ENCODE data around the gene NEUROD2. TPM values are rescaled to one million over a fixed set of nuclear protein-coding genes. Genes with fewer than 3 reads are reported as not detected.

Gene NEUROD2
- total and polyA plus RNA-seq, 4 donors, result not detected

DNA sequence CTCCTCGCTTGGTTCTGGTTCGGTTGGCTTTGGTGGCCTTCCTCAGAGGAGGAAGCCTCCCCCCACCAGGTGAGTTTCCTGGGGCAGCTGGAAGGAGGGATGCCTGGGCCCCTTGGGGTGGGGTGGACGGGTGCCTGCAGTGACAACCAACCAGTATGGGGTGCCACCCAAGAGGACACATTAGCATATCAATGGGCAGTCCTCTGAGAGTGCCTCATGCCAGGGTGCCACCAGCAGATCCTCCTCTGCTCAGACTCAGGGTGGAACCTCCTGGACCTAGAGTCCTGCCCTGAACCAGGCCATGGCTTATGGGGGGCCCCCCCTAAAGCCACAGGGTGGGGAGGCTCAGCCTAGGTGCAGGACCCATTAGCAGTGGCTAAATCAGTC lies 21.8 kb upstream of the NEUROD2 start:
- no peak overlapping the region for H3K27ac ChIP-seq (ENCODE audit: low read depth in 1 of 2, low read length in 2 of 2)
- peaks cover 0 to 6% (median 5%) of the 10 kb centered on the region in 4 donors for H3K4me1 ChIP-seq (ENCODE audit: control insufficient read depth in 4 of 4, insufficient read depth in 4 of 4, low read length in 3 of 4)
- H3K4me3 ChIP-seq (ENCODE audit: low read depth in 1 of 3, low read length in 3 of 3), result no peak overlapping the region
- TF ChIP-seq FOXA1 (IDR thresholded peaks at IDR 0.05), result no peak
- TF ChIP-seq ATF3 (IDR thresholded peaks at IDR 0.05), result no peak
- no peak for TF ChIP-seq GABPA (IDR thresholded peaks at IDR 0.05 in 1 of 2, conservative IDR thresholded peaks at IDR 0.05 in 1 of 2)
- TF ChIP-seq NR2F2 (IDR thresholded peaks at IDR 0.05), result no peak
- TF ChIP-seq HNF4A (conservative IDR thresholded peaks at IDR 0.05), result no peak
- no peak for TF ChIP-seq ZBTB33 (IDR thresholded peaks at IDR 0.05)
- TF ChIP-seq YY1 (IDR thresholded peaks at IDR 0.05), result no peak
- TF ChIP-seq, protein P1, sequence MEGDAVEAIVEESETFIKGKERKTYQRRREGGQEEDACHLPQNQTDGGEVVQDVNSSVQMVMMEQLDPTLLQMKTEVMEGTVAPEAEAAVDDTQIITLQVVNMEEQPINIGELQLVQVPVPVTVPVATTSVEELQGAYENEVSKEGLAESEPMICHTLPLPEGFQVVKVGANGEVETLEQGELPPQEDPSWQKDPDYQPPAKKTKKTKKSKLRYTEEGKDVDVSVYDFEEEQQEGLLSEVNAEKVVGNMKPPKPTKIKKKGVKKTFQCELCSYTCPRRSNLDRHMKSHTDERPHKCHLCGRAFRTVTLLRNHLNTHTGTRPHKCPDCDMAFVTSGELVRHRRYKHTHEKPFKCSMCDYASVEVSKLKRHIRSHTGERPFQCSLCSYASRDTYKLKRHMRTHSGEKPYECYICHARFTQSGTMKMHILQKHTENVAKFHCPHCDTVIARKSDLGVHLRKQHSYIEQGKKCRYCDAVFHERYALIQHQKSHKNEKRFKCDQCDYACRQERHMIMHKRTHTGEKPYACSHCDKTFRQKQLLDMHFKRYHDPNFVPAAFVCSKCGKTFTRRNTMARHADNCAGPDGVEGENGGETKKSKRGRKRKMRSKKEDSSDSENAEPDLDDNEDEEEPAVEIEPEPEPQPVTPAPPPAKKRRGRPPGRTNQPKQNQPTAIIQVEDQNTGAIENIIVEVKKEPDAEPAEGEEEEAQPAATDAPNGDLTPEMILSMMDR (IDR thresholded peaks at IDR 0.05; ENCODE audit: low read depth, low read length, missing input control), result no peak
- TF ChIP-seq EGR1 (IDR thresholded peaks at IDR 0.05; ENCODE audit: low read depth in 2 of 2), result no peak
- no peak for TF ChIP-seq MAX (IDR thresholded peaks at IDR 0.05)
- no peak for TF ChIP-seq RAD21 (IDR thresholded peaks at IDR 0.05)
- H3K9me3 ChIP-seq (ENCODE audit: control insufficient read depth in 4 of 4, low read length in 3 of 4), result no peaks in the 10 kb centered on the region
- no peak for DNase-seq (ENCODE audit: low spot score)
- peaks cover 0 to 12% (median 9%) of the 10 kb centered on the region in 4 donors for H3K27me3 ChIP-seq (ENCODE audit: control insufficient read depth in 4 of 4, insufficient read depth in 4 of 4, low read length in 3 of 4)
- no peak overlapping the region for H3K9ac ChIP-seq (ENCODE audit: low read depth in 1 of 2, low read length in 2 of 2)
- H3K36me3 ChIP-seq (ENCODE audit: control insufficient read depth in 4 of 4, insufficient read depth in 3 of 4, low read depth in 1 of 4, low read length in 3 of 4), result no peaks in the 10 kb centered on the region
- 69% methylated on average over 3 of the region's 3 CpGs for WGBS

DNA sequence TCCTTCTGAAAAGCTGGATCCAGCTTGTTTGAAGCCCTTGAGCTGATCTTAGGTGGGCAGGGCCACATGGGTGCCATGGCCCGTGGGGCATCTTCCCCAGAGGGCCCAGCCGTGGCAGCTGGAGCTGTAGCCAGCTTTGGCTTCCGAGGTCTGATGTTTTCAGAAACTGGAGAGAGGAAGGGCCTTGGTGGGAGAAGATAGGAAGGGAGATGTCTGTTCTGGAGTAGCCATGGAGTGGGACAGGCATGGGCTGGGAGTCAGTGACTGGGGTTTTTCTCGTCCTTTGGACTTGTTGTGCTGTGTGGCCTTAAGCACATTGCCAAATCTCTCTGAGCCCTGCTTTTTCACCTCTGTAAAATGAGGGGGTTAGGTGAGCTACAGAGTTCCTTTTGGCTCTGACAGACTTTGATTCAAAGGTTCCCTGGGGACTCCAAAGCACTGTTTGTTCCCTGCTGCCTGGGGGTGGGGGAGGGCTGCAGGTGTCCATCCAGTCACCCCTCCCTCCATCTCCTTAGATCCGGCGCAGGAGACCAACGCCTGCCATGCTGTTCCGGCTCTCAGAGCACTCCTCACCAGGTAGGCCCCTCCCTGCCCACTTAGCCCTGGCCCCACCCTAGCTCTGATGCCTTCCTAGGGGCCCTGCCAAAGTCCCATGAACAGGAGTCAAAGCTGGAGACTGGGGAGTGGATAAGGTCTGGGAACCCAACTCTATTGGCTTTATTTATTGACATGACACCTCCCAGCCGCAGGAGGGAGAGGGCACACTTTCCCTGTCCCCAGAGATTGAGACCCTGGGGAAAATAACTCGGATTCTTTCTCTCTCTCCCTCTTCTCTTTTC lies 21.2 kb upstream of the NEUROD2 start:
- peaks cover 0 to 12% (median 9%) of the 10 kb centered on the region in 4 donors for H3K27me3 ChIP-seq (ENCODE audit: control insufficient read depth in 4 of 4, insufficient read depth in 4 of 4, low read length in 3 of 4)
- no peak overlapping the region for H3K27ac ChIP-seq (ENCODE audit: low read depth in 1 of 2, low read length in 2 of 2)
- no peak overlapping the region for H3K9ac ChIP-seq (ENCODE audit: low read depth in 1 of 2, low read length in 2 of 2)
- no peak overlapping the region for H3K4me3 ChIP-seq (ENCODE audit: low read depth in 1 of 3, low read length in 3 of 3)
- no peaks in the 10 kb centered on the region for H3K36me3 ChIP-seq (ENCODE audit: control insufficient read depth in 4 of 4, insufficient read depth in 3 of 4, low read depth in 1 of 4, low read length in 3 of 4)
- WGBS, result 69% methylated on average over 10 of the region's 10 CpGs
- H3K9me3 ChIP-seq (ENCODE audit: control insufficient read depth in 4 of 4, low read length in 3 of 4), result no peaks in the 10 kb centered on the region
- no peak for DNase-seq (ENCODE audit: low spot score)
- peaks cover 0 to 6% (median 5%) of the 10 kb centered on the region in 4 donors for H3K4me1 ChIP-seq (ENCODE audit: control insufficient read depth in 4 of 4, insufficient read depth in 4 of 4, low read length in 3 of 4)
- TF ChIP-seq EGR1 (IDR thresholded peaks at IDR 0.05; ENCODE audit: low read depth in 2 of 2), result no peak
- TF ChIP-seq YY1 (IDR thresholded peaks at IDR 0.05), result no peak
- no peak for TF ChIP-seq SP1 (IDR thresholded peaks at IDR 0.05)
- no peak for TF ChIP-seq ZBTB33 (IDR thresholded peaks at IDR 0.05)
- TF ChIP-seq JUND (IDR thresholded peaks at IDR 0.05), result no peak
- TF ChIP-seq GABPA (IDR thresholded peaks at IDR 0.05 in 1 of 2, conservative IDR thresholded peaks at IDR 0.05 in 1 of 2), result no peak
- no peak for TF ChIP-seq FOXA2 (IDR thresholded peaks at IDR 0.05)
- TF ChIP-seq, protein P1 (IDR thresholded peaks at IDR 0.05; ENCODE audit: low read depth, low read length, missing input control), result no peak
- TF ChIP-seq NR2F2 (IDR thresholded peaks at IDR 0.05), result no peak
- TF ChIP-seq RXRA (IDR thresholded peaks at IDR 0.05), result no peak
- TF ChIP-seq MAX (IDR thresholded peaks at IDR 0.05), result no peak
- TF ChIP-seq, protein P2, sequence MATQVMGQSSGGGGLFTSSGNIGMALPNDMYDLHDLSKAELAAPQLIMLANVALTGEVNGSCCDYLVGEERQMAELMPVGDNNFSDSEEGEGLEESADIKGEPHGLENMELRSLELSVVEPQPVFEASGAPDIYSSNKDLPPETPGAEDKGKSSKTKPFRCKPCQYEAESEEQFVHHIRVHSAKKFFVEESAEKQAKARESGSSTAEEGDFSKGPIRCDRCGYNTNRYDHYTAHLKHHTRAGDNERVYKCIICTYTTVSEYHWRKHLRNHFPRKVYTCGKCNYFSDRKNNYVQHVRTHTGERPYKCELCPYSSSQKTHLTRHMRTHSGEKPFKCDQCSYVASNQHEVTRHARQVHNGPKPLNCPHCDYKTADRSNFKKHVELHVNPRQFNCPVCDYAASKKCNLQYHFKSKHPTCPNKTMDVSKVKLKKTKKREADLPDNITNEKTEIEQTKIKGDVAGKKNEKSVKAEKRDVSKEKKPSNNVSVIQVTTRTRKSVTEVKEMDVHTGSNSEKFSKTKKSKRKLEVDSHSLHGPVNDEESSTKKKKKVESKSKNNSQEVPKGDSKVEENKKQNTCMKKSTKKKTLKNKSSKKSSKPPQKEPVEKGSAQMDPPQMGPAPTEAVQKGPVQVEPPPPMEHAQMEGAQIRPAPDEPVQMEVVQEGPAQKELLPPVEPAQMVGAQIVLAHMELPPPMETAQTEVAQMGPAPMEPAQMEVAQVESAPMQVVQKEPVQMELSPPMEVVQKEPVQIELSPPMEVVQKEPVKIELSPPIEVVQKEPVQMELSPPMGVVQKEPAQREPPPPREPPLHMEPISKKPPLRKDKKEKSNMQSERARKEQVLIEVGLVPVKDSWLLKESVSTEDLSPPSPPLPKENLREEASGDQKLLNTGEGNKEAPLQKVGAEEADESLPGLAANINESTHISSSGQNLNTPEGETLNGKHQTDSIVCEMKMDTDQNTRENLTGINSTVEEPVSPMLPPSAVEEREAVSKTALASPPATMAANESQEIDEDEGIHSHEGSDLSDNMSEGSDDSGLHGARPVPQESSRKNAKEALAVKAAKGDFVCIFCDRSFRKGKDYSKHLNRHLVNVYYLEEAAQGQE (IDR thresholded peaks at IDR 0.05), result no peak
- no peak for TF ChIP-seq HNF4A (conservative IDR thresholded peaks at IDR 0.05)
- TF ChIP-seq HNF4G (IDR thresholded peaks at IDR 0.05), result no peak
- no peak for TF ChIP-seq FOXA1 (IDR thresholded peaks at IDR 0.05)

Measured in liver (tissue), 9 donors.